ENCODE results near the gene SOCS6.

GRCh38 chr18:70349316-70349715, 60.5 kb downstream of the SOCS6 start:
- no peak for TF ChIP-seq CTCF (conservative IDR thresholded peaks at IDR 0.05 in 1 of 2, IDR thresholded peaks at IDR 0.05 in 1 of 2; ENCODE audit: extremely low read depth in 1 of 2, insufficient read depth in 1 of 2, low read depth in 1 of 2, low read length in 2 of 2)
- TF ChIP-seq EZH2 (IDR thresholded peaks at IDR 0.05; ENCODE audit: borderline replicate concordance, low read length) = no peak
